D721Med (cell line): Measurements from ENCODE around the gene TAF1L.
"Not testable (repeated sequence)": the region's sequence is repeated elsewhere in the genome, so short reads cannot be mapped to it uniquely, and the experiment has no call there.

Experiments used
- DNase-seq: peaks from one replicate; pipeline ENCODE4 v3.0.0; 2011; ENCODE audit warnings: low spot score; ENCODE audit not compliant: insufficient read length
- FAIRE-seq: peaks from 2 replicates; lab custom pipeline; 2011; peaks lifted over from hg19 to GRCh38; lab: Jason Lieb, UNC
- CTCF ChIP-seq: IDR thresholded peaks from 2 replicates; pipeline ENCODE4 v1.5.1; 2012; ENCODE audit warnings: mild to moderate bottlenecking, control low read depth; ENCODE audit not compliant: insufficient read depth; ENCODE audit errors: missing control alignments

The TAF1L gene

GRCh38 chr9:32663741-32664140 lies 28.3 kb upstream of the TAF1L start:
- FAIRE-seq (no peak), DNase-seq (no peak)
- TF ChIP-seq CTCF = no peak

GRCh38 chr9:32647671-32648070 lies 12.2 kb upstream of the TAF1L start:
- no peak for TF ChIP-seq CTCF
- FAIRE-seq = no peak
- DNase-seq = no peak

GRCh38 chr9:32644698-32645097 lies 9.2 kb upstream of the TAF1L start:
- no peak for TF ChIP-seq CTCF
- FAIRE-seq (no peak), DNase-seq (no peak)

DNA sequence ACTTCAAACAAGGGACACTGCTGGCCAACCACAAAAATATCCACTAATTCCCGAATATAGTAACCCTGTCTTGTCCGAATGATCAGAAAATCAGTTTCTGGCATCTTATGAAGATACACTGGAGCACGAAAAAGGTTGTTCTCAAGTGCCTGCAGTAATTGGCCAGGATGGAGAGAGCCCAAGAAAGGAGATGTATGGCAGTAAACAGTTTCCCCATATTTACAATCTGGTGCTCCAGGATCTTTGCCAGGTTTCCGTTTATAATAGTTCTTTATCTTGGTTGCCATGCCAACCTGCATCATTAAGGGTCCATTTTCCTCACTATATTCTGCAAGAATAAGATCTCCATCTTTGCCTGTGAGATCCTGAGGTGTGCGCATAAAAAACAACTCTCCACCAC lies 2.3 kb downstream of the TAF1L start:
- DNase-seq, FAIRE-seq: not testable (repeated sequence)

DNA sequence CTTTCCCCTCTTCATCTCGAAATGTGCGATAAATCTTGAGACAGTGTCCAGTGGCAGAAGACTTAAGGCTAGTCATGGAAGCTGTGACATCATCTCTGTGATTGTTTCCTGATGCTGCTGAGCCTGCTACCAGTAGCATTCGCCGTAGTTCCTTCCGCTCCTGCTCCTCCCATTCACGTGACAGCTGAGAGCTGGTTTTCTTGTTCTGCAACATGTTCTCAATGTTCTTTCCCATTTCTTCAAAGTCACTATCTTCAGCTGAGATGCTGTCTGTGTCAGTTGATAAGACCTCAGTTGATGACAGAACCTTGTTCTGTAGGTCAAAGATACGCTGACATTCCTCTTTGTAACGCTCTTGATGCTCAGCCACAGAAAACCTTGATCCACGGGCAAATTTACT lies 3.5 kb downstream of the TAF1L start:
- FAIRE-seq (no peak), DNase-seq (no peak)
- TF ChIP-seq CTCF = no peak

DNA sequence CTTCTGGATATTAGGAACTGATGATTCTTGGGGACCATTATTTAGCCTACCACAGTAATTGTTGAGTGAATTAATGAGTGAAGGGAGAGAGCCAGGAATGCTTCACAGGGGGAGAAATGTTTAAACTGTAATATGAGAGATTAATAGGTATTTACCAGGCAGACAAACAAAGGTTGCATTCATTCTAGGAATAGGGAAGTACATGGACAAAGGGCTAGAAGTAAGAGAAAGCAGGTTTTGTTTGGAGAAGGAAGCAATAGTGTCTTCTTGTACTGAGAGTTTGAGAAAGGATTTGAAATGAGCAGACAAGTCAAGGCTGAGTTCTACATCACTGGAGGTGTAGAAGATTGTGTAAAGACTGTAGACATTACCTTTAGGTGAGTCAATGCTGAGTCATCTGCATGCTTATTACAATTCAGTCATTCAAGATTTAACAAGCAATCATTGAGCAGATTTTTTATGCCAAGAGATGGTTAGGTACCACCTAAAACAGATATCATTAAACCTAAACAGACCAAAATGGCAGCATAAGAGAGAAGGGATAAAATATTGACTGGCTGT lies 8.0 kb downstream of the TAF1L start:
- no peak for FAIRE-seq
- TF ChIP-seq CTCF = no peak
- DNase-seq = no peak

DNA sequence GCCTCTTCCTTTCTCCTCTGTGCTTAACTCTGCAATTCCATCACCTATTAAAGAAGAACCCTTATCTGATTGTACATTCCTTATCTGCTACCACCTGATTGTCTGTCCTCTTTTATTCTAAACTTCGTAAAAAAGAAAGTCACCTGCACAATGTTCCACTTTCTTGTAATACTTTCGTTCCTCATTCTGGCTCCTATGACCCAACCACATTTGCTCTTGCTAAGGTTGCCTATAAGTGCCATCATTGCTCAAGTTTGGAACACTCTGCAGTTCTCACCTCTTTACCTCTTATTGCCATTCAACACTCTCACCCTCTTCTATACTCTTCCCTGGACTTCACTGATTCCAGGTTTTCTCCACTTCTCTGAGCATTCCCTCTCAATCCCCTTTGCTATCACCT lies 10.1 kb downstream of the TAF1L start:
- DNase-seq (no peak), FAIRE-seq (no peak)
- no peak for TF ChIP-seq CTCF

DNA sequence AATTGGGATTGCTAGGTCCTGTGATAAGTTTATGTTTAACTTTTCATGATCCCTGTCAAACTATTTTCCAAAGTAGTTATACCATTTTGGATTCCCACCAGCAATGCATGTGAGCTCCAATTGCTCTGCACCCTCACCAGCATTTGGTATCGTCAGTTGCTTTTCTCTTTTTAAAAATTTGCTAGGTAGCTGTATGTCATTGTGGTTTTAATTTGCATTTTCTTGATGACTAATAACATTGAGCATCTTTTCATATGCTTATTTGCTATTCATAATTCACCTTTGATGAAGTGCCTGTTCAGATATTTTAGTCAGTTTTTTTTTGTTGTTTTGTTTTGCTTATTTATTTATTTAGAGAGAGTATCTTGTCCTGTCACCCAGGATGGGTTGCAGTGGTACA lies 12.5 kb downstream of the TAF1L start:
- FAIRE-seq (no peak), DNase-seq (no peak)
- TF ChIP-seq CTCF = no peak
